GM19324 (cell line): ENCODE measurements around the gene GNAS-AS1.

Experiments used
- ATAC-seq: cut with Tn5 transposase; IDR thresholded peaks from one replicate; pipeline ENCODE4 v1.9.1; 2021; ENCODE audit warnings: mild to moderate bottlenecking, moderate library complexity; ENCODE audit not compliant: unreplicated experiment, low FRiP score

GNAS-AS1 gene

DNA sequence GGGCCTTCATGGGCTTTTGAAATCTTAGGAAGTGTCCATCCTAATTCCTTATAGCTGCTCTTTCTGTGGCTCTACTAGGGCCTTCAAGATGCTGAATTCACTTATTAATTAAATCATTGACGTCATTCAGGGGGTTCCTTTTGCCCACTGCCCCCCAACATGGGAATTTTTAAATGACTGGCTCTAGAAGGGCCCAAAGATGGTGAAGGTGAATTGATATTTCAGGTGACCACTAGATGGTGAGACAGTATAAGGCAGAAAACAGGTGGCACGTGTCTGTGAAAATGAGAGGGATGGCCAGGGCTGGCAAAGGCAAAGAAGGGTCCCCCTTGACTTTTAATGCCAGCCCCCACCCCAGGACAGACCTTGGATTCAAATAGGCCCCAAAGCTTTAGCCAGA is 13.6 kb upstream of the GNAS-AS1 start:
- no peak for ATAC-seq

DNA sequence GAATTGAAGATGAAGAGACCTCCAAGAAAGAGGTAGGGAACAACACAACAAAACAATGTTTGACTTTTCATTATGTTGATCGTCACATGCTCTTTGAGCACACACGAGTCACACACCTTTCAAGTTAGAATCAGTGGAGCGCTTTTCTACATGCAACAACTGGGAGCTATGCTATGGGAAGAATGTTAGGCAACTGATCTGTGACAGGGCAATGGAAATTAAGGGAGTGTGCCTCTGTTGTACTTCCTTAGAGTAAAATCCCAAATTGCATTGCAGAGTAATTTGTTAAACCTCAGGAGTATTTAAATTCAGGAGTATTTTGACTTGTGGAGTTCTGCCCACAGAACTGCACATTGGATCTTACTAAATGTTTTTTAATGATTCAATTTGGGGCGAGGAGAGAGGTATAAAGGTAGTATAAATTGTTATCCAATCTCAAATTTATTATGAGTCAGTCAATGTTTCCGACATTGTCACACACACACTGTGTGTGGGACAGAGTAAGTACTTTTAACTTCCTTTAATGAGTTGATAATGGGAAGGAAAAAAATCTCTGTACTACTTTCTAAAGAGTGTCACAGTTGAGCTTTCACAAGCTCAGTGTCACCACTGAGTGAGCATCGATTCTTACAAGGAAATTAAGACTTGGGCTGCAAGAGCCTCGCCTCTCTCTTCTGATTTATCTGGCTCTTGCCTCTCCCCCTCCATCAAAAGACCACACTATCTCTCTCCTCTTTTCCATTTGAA is 12.5 kb upstream of the GNAS-AS1 start:
- no peak for ATAC-seq

DNA sequence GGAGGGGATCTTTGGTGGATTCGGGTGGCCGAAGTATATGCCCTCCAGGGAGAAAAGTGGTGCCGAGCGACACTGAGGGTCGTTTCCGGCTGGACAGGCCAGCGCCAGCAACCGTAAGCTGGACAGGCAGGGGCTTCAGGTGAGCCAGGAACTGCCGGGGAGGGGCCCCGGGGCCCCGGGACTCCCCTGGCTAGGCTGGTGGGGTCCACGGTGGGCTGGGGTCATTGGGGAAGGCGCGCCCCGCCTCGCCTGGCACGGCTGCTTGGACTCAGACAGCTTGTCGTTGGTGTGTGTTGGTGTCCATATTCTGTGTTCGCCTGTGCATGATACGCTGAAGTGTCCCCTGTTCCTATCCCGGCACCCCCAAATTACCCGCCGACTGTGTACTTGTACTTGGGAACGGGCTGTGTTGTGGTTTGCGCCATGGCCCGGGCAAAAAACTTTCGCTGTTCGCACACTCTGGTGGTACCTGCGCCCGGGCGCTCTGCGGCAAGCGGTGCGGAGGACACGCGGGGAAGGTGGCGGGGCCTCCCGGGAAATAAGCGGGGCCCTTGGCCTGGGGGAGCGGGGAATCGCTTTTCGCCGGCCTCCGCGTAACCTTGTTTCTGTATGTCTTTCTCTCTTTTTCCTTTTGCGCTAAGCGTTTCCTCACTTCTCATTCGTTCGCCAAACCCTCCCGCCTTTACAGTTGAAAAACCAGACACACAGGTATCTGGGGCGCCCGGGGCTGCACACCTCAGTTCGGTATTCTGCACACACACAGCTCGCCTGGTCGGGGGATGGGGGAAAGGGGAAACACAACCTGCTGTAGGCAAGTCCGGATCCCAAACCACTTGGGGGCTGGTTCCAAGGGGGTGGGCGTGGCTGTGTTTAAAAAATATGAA is 5.0 kb upstream of the GNAS-AS1 start:
- no peak for ATAC-seq

DNA sequence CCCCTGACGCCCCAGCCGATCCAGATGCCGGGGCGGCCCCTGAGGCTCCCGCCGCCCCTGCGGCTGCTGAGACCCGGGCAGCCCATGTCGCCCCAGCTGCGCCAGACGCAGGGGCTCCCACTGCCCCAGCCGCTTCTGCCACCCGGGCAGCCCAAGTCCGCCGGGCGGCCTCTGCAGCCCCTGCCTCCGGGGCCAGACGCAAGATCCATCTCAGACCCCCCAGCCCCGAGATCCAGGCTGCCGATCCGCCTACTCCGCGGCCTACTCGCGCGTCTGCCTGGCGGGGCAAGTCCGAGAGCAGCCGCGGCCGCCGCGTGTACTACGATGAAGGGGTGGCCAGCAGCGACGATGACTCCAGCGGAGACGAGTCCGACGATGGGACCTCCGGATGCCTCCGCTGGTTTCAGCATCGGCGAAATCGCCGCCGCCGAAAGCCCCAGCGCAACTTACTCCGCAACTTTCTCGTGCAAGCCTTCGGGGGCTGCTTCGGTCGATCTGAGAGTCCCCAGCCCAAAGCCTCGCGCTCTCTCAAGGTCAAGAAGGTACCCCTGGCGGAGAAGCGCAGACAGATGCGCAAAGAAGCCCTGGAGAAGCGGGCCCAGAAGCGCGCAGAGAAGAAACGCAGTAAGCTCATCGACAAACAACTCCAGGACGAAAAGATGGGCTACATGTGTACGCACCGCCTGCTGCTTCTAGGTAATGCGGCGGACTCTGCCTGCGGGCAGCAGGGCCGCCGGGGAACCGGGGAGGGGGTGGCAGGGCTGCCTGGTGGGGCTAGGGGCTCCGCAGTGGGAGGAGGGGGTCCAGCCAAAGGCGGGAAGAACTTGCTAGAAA is 4.2 kb upstream of the GNAS-AS1 start:
- ATAC-seq: no peak

DNA sequence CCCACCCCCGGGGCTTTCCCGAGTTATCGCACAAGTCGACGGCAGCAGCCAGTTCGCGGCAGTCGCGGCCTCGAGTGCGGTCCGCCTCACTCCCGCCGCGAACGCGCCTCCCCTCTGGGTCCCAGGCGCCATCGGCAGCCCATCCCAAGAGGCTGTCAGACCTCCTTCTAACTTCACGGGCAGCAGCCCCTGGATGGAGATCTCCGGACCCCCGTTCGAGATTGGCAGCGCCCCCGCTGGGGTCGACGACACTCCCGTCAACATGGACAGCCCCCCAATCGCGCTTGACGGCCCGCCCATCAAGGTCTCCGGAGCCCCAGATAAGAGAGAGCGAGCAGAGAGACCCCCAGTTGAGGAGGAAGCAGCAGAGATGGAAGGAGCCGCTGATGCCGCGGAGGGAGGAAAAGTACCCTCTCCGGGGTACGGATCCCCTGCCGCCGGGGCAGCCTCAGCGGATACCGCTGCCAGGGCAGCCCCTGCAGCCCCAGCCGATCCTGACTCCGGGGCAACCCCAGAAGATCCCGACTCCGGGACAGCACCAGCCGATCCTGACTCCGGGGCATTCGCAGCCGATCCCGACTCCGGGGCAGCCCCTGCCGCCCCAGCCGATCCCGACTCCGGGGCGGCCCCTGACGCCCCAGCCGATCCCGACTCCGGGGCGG is 3.4 kb upstream of the GNAS-AS1 start:
- ATAC-seq: no peak

DNA sequence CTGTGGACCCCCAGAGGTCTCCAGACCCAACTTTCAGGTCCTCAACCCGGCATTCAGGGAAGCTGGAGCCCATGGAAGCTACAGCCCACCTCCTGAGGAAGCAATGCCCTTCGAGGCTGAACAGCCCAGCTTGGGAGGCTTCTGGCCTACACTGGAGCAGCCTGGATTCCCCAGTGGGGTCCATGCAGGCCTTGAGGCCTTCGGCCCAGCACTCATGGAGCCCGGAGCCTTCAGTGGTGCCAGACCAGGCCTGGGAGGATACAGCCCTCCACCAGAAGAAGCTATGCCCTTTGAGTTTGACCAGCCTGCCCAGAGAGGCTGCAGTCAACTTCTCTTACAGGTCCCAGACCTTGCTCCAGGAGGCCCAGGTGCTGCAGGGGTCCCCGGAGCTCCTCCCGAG is 2.8 kb upstream of the GNAS-AS1 start:
- ATAC-seq: no peak

DNA sequence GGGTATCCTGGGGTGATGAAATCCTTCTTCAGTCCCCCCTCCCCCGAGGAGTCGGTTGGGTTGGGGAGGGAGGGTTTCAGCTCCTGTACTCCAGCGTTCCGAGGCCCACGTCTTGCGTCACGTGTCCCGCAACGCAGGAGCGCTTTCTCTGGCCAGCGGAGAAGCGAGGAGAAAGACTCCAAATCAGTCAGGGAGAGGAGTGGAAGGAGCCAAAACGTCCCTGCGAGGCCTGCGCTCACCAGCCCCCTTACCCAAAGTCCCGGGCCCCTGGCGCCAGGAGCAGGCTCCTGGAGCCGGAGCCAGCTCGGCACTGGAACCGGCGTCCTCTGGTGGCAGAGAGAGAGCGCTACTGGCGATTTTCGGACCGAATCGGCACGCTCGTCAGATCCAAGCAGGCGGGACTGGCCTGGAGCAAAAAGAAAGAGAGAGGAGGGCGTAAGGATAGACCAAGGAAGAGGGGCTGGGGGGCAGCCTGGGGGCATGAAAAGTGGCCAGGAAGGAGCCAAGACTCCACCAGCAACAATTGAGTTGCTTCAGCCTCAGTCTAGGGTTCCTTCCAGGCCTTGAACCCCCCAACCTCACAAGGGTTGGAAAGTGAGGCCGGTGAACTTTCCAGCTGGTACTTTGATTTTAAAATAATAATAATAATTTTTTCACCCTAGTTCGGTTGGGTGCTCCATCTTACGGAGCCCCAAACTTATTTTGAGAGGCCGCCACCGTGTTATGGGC is 2.0 kb upstream of the GNAS-AS1 start, which contains the start of gene GNAS:
Gene GNAS, plus strand, starts transcription at position 174 of the 729 bp plus-strand sequence.
- ATAC-seq: no peak

DNA sequence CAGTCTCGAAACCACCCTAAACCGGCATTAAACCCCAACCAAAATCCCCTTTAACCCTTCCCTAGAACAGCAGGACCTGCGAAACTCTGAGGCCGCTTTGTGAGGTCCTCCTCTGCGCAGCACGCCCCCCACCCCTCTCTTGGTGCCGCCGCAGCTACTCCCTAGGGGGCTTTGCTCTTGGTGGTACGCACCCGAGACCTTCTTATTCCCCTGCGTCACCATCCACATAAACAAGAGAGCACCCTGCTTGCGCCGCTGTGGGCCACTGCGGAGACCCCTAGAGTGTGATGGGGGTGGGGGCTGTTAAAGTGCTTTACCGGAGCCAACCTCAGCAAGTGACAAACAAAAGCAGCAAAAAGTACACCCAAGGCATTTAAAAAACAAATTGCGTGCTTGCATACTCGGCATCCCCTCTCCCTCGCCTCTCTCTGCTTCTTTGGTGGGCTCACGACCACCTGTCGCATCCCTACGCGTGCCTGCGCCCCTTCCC is 1.3 kb upstream of the GNAS-AS1 start:
- ATAC-seq: no peak

DNA sequence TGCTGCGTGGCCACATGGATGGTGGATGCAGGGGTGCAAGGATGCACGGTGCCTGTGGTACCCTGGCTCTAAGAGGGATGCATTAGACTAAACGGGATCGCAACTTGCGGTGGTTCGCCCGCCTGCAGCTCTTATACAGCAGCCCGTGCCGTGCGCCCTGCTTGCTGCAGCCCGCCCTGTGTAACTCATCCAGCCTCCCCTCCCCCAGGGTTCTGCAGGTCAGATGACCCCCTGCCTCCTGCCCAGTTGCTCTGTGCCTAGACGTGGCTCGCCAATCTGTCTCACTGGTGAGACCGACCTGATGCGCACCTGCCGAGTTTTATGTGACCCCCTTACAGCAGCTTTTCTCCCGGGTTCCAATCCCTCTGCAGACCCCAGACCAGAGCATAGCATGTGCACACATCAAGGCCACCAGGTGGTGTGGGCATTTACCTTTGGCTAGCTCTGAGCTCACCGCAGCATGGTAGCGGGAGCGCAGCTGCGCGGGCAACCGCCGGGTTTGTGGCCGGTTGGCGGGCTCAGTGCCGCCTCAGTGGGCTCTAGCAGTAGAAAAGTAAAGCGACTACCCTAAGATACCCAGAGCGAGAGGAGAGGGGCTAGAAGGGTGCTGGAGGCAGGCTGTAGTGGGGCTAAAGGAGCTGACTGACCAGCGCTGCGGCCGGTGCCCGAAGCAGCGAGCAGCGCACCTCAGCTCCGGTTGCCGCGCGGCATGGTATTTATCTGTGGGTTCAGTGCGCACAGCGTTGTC is 693 bp upstream of the GNAS-AS1 start:
- no peak for ATAC-seq

DNA sequence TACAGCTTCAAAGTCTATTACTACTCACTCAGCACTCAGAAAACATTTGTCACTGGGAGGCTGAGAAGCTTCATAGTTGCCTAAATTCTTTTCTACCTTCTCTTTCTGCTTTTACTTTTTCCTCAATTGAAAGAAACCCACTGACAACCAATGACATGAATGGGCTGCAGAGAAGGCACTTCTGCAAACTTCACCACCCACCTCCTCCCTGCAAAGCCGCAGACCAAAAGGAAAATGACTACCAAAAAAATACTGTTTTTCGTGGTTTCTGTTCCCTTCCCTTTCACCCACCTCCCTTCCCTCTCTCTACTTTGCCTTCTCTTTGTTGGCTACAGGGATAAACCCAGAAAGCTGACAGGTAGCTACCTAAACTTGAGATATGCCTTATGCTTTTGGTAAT is 3.2 kb downstream of the GNAS-AS1 start:
- no peak for ATAC-seq

DNA sequence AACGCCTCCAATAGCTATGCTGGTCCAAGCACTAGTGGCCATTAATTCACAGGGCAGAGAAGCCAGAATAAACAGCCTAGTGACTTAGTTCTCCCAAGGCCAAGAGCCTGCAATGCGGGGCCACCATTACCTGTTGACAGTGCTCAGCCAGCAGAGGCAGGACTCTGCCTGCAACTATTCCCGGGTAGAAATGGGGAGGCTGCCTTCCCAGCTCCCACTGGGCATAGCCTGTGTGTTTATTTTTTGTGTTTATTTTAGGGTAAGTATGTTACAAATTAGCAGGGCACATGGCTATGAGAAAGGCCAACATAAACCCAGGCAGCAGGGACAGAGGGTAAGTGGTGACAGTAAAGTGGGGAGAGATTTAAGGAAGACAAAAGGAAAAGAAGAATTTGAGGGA is 5.0 kb downstream of the GNAS-AS1 start:
- no peak for ATAC-seq

DNA sequence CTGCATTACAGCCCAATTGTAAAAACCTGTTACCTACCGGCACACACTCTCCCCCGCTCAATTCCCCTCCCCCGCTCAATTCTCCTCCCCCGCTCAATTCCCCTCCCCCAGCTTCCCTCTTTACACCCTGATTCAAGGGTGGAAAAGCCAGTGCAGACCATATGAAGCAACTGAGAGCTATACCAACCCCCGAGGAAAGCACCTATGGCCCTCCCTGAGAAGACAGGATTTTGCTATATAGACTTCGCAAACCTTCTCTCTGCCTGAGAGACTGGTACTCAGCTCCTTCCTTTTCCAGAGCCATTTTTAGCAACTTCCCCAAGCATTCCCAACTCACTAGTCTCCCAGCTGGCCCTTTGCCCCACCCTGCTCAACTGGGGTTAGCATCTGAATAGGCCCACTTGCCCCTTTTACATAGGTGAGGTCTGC is 7.6 kb downstream of the GNAS-AS1 start:
- ATAC-seq: no peak

DNA sequence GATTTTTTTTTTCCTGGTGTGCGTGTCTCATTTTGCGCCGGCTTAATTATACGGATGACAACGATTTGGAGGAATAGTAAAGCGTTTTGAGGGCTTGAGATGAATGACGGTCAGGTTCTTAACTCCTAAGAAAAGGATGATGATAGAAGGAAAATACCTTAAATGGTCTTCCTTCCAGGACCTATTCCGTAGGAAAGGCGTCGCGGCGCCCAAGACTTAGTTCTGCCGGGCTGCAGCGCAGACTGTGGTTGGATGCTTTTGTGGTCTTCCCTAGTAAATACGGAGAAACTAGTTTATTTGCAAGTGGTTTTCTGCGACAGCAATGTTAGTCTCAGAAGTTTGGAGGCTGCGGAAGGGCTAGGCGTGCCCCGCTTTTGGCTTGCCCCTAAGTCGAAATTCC is 8.4 kb downstream of the GNAS-AS1 start:
- no peak for ATAC-seq

DNA sequence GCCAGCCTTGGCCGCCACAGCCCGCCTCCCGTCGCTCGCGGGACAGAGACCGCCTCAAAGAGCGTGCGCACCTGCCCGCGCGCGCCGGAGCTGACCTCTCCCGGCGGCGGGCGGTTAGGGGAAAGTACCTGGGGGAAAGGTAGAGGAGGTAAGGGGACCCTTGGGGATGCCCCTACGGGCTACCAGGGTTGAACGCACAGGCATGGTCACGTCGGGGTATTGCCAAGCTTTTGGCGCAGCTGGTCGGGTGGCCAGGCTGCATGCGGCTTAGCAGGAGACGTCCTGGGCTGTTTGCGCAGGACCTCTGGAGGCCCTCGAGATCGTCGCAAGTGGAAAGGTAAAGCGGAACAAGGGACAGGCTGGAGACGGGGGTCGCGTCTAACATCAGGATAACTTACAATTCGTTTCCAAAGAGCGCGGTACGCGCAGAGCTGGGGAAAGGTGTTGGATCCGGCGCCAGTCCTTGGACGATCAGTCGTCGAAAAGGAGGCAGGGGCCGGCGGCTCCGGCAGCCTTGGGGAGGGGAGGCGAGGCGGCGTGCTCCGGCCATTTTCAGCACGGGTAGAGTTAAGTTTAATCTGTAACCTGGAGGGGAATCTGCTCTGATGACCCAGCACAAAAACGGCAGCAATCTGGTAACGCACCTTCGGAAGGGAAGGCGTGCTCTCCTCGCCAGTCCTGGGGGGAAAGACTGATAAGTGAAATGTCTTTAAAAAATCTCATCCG is 9.0 kb downstream of the GNAS-AS1 start:
- ATAC-seq: no peak

DNA sequence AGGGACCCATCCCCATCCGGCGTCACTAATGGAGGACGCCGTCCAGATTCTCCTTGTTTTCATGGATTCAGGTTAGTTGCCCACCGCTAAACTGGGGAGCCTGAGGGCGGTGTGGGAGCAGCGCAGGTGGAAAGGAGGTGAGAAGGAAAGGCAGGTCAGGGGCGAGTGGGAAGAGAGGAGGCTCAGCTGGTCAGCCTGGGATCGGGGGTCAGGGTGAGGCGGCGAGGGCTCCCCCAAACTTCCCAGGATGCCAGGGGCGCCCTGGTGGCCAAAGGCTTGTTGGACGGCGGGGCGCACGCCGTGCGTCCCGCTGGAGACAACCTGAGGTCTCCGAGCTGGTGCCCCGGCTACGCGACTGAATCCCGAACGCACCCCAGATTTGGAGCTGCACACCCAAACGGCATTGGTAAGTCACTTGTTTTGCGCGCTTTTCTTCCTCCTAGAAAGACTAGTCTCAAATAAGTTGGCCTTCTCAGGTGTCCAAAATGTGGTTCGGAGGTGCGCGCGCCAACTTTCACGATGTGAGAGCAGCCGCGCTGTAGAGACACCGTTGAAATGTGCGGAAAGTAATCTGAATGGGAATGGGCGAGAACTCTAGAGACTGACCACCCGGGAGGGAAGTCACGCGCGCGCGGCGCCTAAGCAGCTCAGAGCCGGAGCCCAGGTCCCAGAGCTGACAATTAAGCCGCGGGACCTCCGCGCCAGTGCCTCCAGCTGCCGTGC is 9.7 kb downstream of the GNAS-AS1 start:
- ATAC-seq: no peak

DNA sequence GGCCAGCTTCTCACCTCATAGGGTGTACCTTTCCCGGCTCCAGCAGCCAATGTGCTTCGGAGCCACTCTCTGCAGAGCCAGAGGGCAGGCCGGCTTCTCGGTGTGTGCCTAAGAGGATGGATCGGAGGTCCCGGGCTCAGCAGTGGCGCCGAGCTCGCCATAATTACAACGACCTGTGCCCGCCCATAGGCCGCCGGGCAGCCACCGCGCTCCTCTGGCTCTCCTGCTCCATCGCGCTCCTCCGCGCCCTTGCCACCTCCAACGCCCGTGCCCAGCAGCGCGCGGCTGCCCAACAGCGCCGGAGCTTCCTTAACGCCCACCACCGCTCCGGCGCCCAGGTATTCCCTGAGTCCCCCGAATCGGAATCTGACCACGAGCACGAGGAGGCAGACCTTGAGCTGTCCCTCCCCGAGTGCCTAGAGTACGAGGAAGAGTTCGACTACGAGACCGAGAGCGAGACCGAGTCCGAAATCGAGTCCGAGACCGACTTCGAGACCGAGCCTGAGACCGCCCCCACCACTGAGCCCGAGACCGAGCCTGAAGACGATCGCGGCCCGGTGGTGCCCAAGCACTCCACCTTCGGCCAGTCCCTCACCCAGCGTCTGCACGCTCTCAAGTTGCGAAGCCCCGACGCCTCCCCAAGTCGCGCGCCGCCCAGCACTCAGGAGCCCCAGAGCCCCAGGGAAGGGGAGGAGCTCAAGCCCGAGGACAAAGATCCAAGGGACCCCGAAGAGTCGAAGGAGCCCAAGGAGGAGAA is 10.5 kb downstream of the GNAS-AS1 start:
- ATAC-seq: no peak

DNA sequence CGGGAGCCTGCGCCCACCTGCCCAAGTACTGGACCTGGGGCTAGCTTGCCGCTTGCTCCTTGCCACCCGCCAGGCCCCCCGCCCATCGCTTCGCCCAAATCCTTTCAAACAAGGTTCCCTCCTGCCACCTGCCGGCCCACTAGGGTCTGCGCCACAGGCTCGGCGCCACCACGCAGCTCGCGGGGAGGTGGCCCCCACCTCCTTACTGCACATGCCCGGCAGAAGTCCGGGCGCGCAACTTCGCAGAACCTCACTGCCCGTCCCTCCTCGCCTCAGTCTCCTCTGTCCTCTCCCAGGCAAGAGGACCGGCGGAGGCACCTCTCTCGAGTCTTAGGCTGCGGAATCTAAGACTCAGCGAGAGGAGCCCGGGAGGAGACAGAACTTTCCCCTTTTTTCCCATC is 11.2 kb downstream of the GNAS-AS1 start:
- ATAC-seq: no peak
